DND-41 (cell line): Measurements from ENCODE around the gene CEP41.

Source experiments
- EZH2 ChIP-seq: IDR thresholded peaks from 3 replicates; pipeline ENCODE4 v1.6.1; 2012; ENCODE audit warnings: borderline replicate concordance, low read depth, mild to moderate bottlenecking, moderate library complexity, low read length, inconsistent platforms; ENCODE audit not compliant: severe bottlenecking
- TF ChIP-seq, protein P1 (sequence below): IDR thresholded peaks from 2 replicates; pipeline ENCODE4 v1.5.1; 2012; ENCODE audit warnings: borderline replicate concordance, low read length, moderate library complexity, mild to moderate bottlenecking; ENCODE audit not compliant: poor library complexity, severe bottlenecking; ENCODE audit errors: extremely low read depth

DNA sequence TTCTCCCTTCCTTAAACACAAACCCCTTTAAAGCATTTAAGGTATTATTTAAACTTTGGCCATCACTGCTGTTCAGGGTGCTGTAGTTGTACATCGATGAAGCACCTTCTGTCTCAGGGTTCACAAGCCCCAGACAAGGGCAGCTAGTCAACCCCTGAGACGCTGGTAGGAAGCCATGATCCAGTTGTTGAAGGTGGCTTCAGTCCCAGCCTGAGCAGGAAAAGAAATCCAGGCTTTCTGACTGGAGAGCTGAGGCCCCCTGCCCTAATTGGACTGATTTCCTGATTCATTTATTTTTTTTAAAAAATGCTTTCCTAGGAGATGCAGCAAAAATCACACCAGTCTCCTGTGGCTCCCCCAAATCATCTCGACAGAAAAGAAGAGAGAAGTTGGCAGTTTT, 44.7 kb downstream of the CEP41 start:
- TF ChIP-seq, protein P1, sequence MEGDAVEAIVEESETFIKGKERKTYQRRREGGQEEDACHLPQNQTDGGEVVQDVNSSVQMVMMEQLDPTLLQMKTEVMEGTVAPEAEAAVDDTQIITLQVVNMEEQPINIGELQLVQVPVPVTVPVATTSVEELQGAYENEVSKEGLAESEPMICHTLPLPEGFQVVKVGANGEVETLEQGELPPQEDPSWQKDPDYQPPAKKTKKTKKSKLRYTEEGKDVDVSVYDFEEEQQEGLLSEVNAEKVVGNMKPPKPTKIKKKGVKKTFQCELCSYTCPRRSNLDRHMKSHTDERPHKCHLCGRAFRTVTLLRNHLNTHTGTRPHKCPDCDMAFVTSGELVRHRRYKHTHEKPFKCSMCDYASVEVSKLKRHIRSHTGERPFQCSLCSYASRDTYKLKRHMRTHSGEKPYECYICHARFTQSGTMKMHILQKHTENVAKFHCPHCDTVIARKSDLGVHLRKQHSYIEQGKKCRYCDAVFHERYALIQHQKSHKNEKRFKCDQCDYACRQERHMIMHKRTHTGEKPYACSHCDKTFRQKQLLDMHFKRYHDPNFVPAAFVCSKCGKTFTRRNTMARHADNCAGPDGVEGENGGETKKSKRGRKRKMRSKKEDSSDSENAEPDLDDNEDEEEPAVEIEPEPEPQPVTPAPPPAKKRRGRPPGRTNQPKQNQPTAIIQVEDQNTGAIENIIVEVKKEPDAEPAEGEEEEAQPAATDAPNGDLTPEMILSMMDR = no peak
- no peak for TF ChIP-seq EZH2
